GM12875 (cell line): Measurements from ENCODE around the gene DLG5.

Experiments used
- H3K4me3 ChIP-seq: one replicate; pipeline ENCODE4 v1.5.1; 2011; ENCODE audit warnings: low read depth, low read length, control low read depth
- CTCF ChIP-seq: IDR thresholded peaks from 2 replicates; pipeline ENCODE4 v1.5.1; 2011; ENCODE audit warnings: low read depth, mild to moderate bottlenecking, control low read depth, inconsistent platforms, low read length, moderate library complexity, borderline replicate concordance; ENCODE audit not compliant: insufficient read depth

The DLG5 gene

GRCh38 chr10:77859200-77859864 lies 67.2 kb downstream of the DLG5 start:
- no peak overlapping the region for H3K4me3 ChIP-seq
- TF ChIP-seq CTCF = no peak

GRCh38 chr10:77857272-77857671 lies 69.3 kb downstream of the DLG5 start:
- TF ChIP-seq CTCF = no peak

GRCh38 chr10:77856566-77856965 lies 70.0 kb downstream of the DLG5 start:
- no peak for TF ChIP-seq CTCF
- H3K4me3 ChIP-seq = no peak overlapping the region

More at GRCh38 chr10:77857272-77857671, 69.3 kb downstream of the DLG5 start:
- H3K4me3 ChIP-seq = no peak overlapping the region

- H3K4me3 ChIP-seq = no peak overlapping the region
- no peak for TF ChIP-seq CTCF
Observed at GRCh38 chr10:77855404-77856155, 71.0 kb downstream of the DLG5 start.

GRCh38 chr10:77854115-77854514 lies 72.4 kb downstream of the DLG5 start:
- no peak overlapping the region for H3K4me3 ChIP-seq
- TF ChIP-seq CTCF = no peak

GRCh38 chr10:77853256-77853655 lies 73.3 kb downstream of the DLG5 start:
- TF ChIP-seq CTCF = no peak
- H3K4me3 ChIP-seq = no peak overlapping the region
